ENCODE results near the gene CCR8.

DNA sequence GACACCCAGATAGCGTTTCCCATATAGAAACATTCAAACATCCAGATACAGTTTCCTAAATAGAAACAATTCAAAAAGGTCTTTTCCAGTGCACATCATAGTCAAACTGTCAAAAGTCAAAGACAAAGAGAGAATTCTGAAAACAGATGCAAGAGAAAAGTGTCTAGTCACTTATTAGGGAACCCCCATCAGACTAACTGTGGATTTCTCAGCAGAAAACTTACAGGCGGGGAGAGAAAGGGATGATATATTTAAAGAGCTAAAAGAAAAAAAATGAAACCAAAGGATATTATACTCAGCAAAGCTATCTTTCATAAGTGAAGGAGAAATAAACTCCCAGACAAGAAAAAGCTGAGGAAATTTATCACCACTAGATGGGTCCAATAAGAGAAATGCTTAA lies 27.3 kb upstream of the CCR8 start:
- TF ChIP-seq, protein P1, sequence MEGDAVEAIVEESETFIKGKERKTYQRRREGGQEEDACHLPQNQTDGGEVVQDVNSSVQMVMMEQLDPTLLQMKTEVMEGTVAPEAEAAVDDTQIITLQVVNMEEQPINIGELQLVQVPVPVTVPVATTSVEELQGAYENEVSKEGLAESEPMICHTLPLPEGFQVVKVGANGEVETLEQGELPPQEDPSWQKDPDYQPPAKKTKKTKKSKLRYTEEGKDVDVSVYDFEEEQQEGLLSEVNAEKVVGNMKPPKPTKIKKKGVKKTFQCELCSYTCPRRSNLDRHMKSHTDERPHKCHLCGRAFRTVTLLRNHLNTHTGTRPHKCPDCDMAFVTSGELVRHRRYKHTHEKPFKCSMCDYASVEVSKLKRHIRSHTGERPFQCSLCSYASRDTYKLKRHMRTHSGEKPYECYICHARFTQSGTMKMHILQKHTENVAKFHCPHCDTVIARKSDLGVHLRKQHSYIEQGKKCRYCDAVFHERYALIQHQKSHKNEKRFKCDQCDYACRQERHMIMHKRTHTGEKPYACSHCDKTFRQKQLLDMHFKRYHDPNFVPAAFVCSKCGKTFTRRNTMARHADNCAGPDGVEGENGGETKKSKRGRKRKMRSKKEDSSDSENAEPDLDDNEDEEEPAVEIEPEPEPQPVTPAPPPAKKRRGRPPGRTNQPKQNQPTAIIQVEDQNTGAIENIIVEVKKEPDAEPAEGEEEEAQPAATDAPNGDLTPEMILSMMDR (IDR thresholded peaks at IDR 0.05) = no peak
- TF ChIP-seq POLR2A (IDR thresholded peaks at IDR 0.05) = no peak

Measured in Peyer's patch (tissue), 4 donors.